T-helper 1 cell treated with Interleukin-12 subunit alpha and Interleukin-12 subunit beta and Interleukin-4 antibody, amounts not matched to agents 30 ng/mL and 1 ng/mL, for 36 hours (primary cell): ENCODE results near the gene R3HDML. TPM values are rescaled to one million over a fixed set of nuclear protein-coding genes. Genes with fewer than 3 reads are reported as not detected.
"Not testable (repeated sequence)": the region's sequence is repeated elsewhere in the genome, so short reads cannot be mapped to it uniquely, and the experiment has no call there.

Experiments used
- intact Hi-C: fragments of 100-400 bp; cut with micrococcal nuclease; formaldehyde crosslinking; loops from one replicate; pipeline ENCODE4 v1.15.1; 2024
- total RNA-seq: library from RNA; stranded (reverse); gene quantifications from 2 replicates; pipeline ENCODE4 v1.2.3, GENCODE V29; 2022

Gene R3HDML
- total RNA-seq, 1 donor from 2014 or later = not detected

- intact Hi-C loops = no loop called here
Observed at GRCh38 chr20:44326391-44327159, 10.3 kb upstream of the R3HDML start.

GRCh38 chr20:44327748-44328147 lies 9.1 kb upstream of the R3HDML start:
- intact Hi-C loops = not testable (repeated sequence)

- intact Hi-C loops = no loop called here
Observed at GRCh38 chr20:44328428-44328827, 8.4 kb upstream of the R3HDML start.

GRCh38 chr20:44331201-44331600 lies 5.6 kb upstream of the R3HDML start:
- intact Hi-C loops = no loop called here

- intact Hi-C loops = no loop called here
Observed at GRCh38 chr20:44334306-44334705, 2.5 kb upstream of the R3HDML start.

- intact Hi-C loops = no loop called here
Observed at GRCh38 chr20:44334709-44335108, 2.1 kb upstream of the R3HDML start.

- intact Hi-C loops = no loop called here
Observed at GRCh38 chr20:44335675-44336074, 1.2 kb upstream of the R3HDML start.

GRCh38 chr20:44336086-44336485 lies 757 bp upstream of the R3HDML start:
- intact Hi-C loops = no loop called here

GRCh38 chr20:44342248-44342647 lies 5.4 kb downstream of the R3HDML start:
- intact Hi-C loops = no loop called here

- intact Hi-C loops = no loop called here
Observed at GRCh38 chr20:44343162-44343675, 6.4 kb downstream of the R3HDML start.

- intact Hi-C loops = no loop called here
Observed at GRCh38 chr20:44344723-44345122, 7.9 kb downstream of the R3HDML start.

- intact Hi-C loops = no loop called here
Observed at GRCh38 chr20:44345147-44345546, 8.3 kb downstream of the R3HDML start.

GRCh38 chr20:44345941-44346340 lies 9.1 kb downstream of the R3HDML start:
- intact Hi-C loops = not testable (repeated sequence)

- intact Hi-C loops = no loop called here
Observed at GRCh38 chr20:44348168-44348659, 11.4 kb downstream of the R3HDML start.

GRCh38 chr20:44349349-44349748 lies 12.5 kb downstream of the R3HDML start:
- intact Hi-C loops = no loop called here

GRCh38 chr20:44350567-44350966 lies 13.7 kb downstream of the R3HDML start:
- intact Hi-C loops = no loop called here

- intact Hi-C loops = no loop called here
Observed at GRCh38 chr20:44354979-44355497, 18.2 kb downstream of the R3HDML start.

GRCh38 chr20:44355498-44356352 lies 18.9 kb downstream of the R3HDML start, which contains the start of gene HNF4A:
HNF4A (plus strand) TSS chr20:44355699; CDS start chr20:44355805, 106 bp downstream.
- intact Hi-C loops = no loop called here

GRCh38 chr20:44356353-44356723 lies 19.5 kb downstream of the R3HDML start:
- intact Hi-C loops = no loop called here

GRCh38 chr20:44357020-44357419 lies 20.2 kb downstream of the R3HDML start:
- intact Hi-C loops = no loop called here

- intact Hi-C loops = no loop called here
Observed at GRCh38 chr20:44357555-44358125, 20.8 kb downstream of the R3HDML start.
